Neural cell (in vitro differentiated cells): ENCODE results near the gene GUCD1. TPM values are rescaled to one million over a fixed set of nuclear protein-coding genes. Genes with fewer than 3 reads are reported as not detected.

Source experiments
- H2AFZ ChIP-seq: fragments of 200-600, 300-800 bp; sonication (generic), shearing (Covaris generic); 2 replicates; pipeline ENCODE4 v1.6.0; 2014; ENCODE audit warnings: low read depth, mild to moderate bottlenecking, antibody characterized with exemption, low read length, moderate library complexity
- H3F3A ChIP-seq: fragments of 200-600 bp; shearing (Covaris generic); 2 replicates; pipeline ENCODE4 v1.6.1; 2016; ENCODE audit warnings: mild to moderate bottlenecking, moderate library complexity, mixed read lengths, antibody characterized with exemption, low read length; ENCODE audit not compliant: insufficient read depth, poor library complexity, severe bottlenecking
- H3K27ac ChIP-seq: fragments of 200-600, 300-800 bp; sonication (generic), shearing (Covaris generic); 2 replicates; pipeline ENCODE4 v1.5.1; 2014; ENCODE audit warnings: mild to moderate bottlenecking, low read length, moderate library complexity
- H3K27me3 ChIP-seq: fragments of 300-800, 200-600 bp; sonication (generic), shearing (Covaris generic); 2 replicates; pipeline ENCODE4 v1.6.0; 2014; ENCODE audit warnings: mild to moderate bottlenecking, low read depth, low read length, moderate library complexity; ENCODE audit not compliant: insufficient read depth
- H3K36me3 ChIP-seq: fragments of 300-800, 200-600 bp; sonication (generic), shearing (Covaris generic); 2 replicates; pipeline ENCODE4 v1.5.1; 2014; ENCODE audit warnings: mild to moderate bottlenecking, antibody characterized with exemption, low read length, moderate library complexity; ENCODE audit not compliant: insufficient read depth
- H3K4me2 ChIP-seq: fragments of 300-800, 200-600 bp; sonication (generic), shearing (Covaris generic); 2 replicates; pipeline ENCODE4 v1.6.0; 2014; ENCODE audit warnings: mild to moderate bottlenecking, low read length
- H3K4me3 ChIP-seq: fragments of 300-800, 200-600 bp; sonication (generic), shearing (Covaris generic); 2 replicates; pipeline ENCODE4 v1.5.1; 2014; ENCODE audit warnings: mild to moderate bottlenecking, low read length, moderate library complexity
- H3K79me2 ChIP-seq: fragments of 200-600 bp; shearing (Covaris generic); replicated peaks from 2 replicates; pipeline ENCODE4 v1.6.0; 2014; ENCODE audit warnings: mild to moderate bottlenecking, low read length, moderate library complexity; ENCODE audit not compliant: insufficient read depth
- H3K9ac ChIP-seq: fragments of 300-800, 200-600 bp; sonication (generic), shearing (Covaris generic); 2 replicates; pipeline ENCODE4 v1.6.1; 2016; ENCODE audit warnings: mild to moderate bottlenecking, low read length, mixed read lengths
- H3K9me2 ChIP-seq: fragments of 200-600 bp; shearing (Covaris generic); 2 replicates; pipeline ENCODE4 v1.6.1; 2016; ENCODE audit warnings: mild to moderate bottlenecking, low read length, mixed read lengths; ENCODE audit not compliant: insufficient read depth
- H3K9me3 ChIP-seq: fragments of 200-600, 300-800 bp; sonication (generic), shearing (Covaris generic); 2 replicates; pipeline ENCODE4 v1.6.1; 2016; ENCODE audit warnings: mild to moderate bottlenecking, mixed run types, low read length, moderate library complexity, mixed read lengths
- H4K20me1 ChIP-seq: fragments of 200-600 bp; shearing (Covaris generic); 2 replicates; pipeline ENCODE4 v1.6.1; 2016; ENCODE audit warnings: mild to moderate bottlenecking, mixed run types; ENCODE audit not compliant: insufficient read depth
- EP300 ChIP-seq: fragments of 450-650 bp; conservative IDR thresholded peaks from 2 replicates; pipeline ENCODE4 v1.6.1; 2014; ENCODE audit warnings: antibody characterized with exemption, mild to moderate bottlenecking, moderate library complexity; ENCODE audit not compliant: poor library complexity, severe bottlenecking
- EZH2 ChIP-seq: fragments of 200-600, 300-800 bp; shearing (Covaris generic), sonication (generic); IDR thresholded peaks from 2 replicates; pipeline ENCODE4 v1.6.1; 2014; ENCODE audit warnings: antibody characterized with exemption, low read length, borderline replicate concordance, mild to moderate bottlenecking; ENCODE audit not compliant: insufficient read depth, poor library complexity, severe bottlenecking
- MXI1 ChIP-seq: fragments of 450-650 bp; conservative IDR thresholded peaks from 2 replicates; pipeline ENCODE4 v1.6.1; 2014; ENCODE audit warnings: antibody characterized with exemption, mild to moderate bottlenecking; ENCODE audit not compliant: poor library complexity, severe bottlenecking
- POLR2AphosphoS5 ChIP-seq: IDR thresholded peaks from 2 replicates; pipeline ENCODE4 v1.6.1; 2012
- RAD21 ChIP-seq: fragments of 450-650 bp; conservative IDR thresholded peaks from 2 replicates; pipeline ENCODE4 v1.6.1; 2014; ENCODE audit warnings: antibody characterized with exemption, mild to moderate bottlenecking, moderate library complexity
- SMC3 ChIP-seq: fragments of 450-650 bp; conservative IDR thresholded peaks from 2 replicates; pipeline ENCODE4 v1.6.1; 2014; ENCODE audit warnings: antibody characterized with exemption, mild to moderate bottlenecking, moderate library complexity; ENCODE audit not compliant: poor library complexity
- TAF1 ChIP-seq: IDR thresholded peaks from 2 replicates; pipeline ENCODE4 v1.6.1; 2012; ENCODE audit warnings: low read depth
- polyA plus RNA-seq: library from polyadenylated mRNA; depleted of rRNA; stranded (reverse); fragments of >200 nt; gene quantifications from 2 replicates; pipeline ENCODE4 v1.2.3, GENCODE V29; 2014
- TF ChIP-seq, protein P1 (sequence below): IDR thresholded peaks from 2 replicates; pipeline ENCODE4 v1.6.1; 2012; ENCODE audit warnings: borderline replicate concordance
- TF ChIP-seq, protein P2 (sequence below): fragments of 450-650 bp; IDR thresholded peaks from 2 replicates; pipeline ENCODE4 v1.5.1; 2014; ENCODE audit warnings: antibody characterized with exemption, mild to moderate bottlenecking, moderate library complexity; ENCODE audit not compliant: poor library complexity, severe bottlenecking

The GUCD1 gene
- polyA plus RNA-seq, 1 donor from 2014 or later = 32.6 TPM

DNA sequence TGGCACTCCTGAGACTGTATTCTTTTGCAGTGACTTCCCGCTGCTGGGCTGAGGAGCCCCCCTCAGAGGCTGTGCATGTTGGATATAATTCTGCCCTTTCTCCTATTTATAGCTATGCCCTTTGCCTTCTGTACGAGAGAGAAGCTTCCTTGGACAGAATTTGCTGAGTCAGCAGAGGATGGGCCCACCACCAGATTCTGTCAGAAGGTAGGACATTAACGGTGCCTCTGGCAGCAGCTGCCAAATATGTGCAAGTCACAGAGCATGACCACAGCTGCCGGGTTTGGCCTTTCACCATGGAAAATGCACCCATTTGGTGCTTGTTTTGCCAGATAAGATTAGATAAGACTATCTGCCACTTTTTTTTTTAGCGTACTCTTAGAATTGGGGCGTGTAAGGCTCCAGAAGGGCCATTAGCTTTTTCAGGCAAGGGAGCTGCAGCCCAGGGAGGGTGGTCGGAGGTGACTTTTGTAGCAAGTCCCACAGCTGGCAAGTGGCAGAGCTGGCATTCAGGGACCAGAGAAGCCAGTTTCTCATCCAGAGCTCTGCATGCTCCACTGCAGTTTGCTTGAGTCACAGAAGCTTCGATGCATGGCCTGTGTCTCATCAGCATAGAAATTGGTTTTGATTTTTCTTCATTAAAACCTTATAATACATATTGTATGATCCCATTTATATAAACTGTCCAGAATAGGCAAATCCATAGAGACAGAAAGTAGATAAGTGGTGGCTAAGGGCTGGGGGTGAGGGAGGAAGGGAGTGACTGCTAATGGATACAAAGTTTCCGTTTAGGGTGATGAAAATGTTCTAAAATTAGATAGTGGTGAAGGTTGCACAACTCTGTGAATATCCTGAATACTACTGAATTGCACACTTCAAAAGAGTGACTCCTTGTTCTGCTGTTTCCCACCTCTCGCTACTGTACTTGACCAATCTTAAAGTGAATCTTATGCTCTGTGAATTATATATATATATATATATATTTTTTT lies 44.0 kb downstream of the GUCD1 start:
- no peaks in the 10 kb centered on the region for H3K36me3 ChIP-seq
- no peak for TF ChIP-seq TAF1
- TF ChIP-seq POLR2AphosphoS5 = no peak
- TF ChIP-seq, protein P1, sequence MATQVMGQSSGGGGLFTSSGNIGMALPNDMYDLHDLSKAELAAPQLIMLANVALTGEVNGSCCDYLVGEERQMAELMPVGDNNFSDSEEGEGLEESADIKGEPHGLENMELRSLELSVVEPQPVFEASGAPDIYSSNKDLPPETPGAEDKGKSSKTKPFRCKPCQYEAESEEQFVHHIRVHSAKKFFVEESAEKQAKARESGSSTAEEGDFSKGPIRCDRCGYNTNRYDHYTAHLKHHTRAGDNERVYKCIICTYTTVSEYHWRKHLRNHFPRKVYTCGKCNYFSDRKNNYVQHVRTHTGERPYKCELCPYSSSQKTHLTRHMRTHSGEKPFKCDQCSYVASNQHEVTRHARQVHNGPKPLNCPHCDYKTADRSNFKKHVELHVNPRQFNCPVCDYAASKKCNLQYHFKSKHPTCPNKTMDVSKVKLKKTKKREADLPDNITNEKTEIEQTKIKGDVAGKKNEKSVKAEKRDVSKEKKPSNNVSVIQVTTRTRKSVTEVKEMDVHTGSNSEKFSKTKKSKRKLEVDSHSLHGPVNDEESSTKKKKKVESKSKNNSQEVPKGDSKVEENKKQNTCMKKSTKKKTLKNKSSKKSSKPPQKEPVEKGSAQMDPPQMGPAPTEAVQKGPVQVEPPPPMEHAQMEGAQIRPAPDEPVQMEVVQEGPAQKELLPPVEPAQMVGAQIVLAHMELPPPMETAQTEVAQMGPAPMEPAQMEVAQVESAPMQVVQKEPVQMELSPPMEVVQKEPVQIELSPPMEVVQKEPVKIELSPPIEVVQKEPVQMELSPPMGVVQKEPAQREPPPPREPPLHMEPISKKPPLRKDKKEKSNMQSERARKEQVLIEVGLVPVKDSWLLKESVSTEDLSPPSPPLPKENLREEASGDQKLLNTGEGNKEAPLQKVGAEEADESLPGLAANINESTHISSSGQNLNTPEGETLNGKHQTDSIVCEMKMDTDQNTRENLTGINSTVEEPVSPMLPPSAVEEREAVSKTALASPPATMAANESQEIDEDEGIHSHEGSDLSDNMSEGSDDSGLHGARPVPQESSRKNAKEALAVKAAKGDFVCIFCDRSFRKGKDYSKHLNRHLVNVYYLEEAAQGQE = no peak
- TF ChIP-seq RAD21 = no peak
- TF ChIP-seq, protein P2, sequence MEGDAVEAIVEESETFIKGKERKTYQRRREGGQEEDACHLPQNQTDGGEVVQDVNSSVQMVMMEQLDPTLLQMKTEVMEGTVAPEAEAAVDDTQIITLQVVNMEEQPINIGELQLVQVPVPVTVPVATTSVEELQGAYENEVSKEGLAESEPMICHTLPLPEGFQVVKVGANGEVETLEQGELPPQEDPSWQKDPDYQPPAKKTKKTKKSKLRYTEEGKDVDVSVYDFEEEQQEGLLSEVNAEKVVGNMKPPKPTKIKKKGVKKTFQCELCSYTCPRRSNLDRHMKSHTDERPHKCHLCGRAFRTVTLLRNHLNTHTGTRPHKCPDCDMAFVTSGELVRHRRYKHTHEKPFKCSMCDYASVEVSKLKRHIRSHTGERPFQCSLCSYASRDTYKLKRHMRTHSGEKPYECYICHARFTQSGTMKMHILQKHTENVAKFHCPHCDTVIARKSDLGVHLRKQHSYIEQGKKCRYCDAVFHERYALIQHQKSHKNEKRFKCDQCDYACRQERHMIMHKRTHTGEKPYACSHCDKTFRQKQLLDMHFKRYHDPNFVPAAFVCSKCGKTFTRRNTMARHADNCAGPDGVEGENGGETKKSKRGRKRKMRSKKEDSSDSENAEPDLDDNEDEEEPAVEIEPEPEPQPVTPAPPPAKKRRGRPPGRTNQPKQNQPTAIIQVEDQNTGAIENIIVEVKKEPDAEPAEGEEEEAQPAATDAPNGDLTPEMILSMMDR = no peak
- no peak for TF ChIP-seq EZH2
- no peak for TF ChIP-seq MXI1
- no peak for TF ChIP-seq EP300
- no peak for TF ChIP-seq SMC3
- no peak overlapping the region for H2AFZ ChIP-seq
- no peak overlapping the region for H3K4me2 ChIP-seq
- H3K9ac ChIP-seq = no peak overlapping the region
- H3K9me3 ChIP-seq = no peaks in the 10 kb centered on the region
- H3K4me3 ChIP-seq = no peak overlapping the region
- no peaks in the 10 kb centered on the region for H4K20me1 ChIP-seq
- H3K27me3 ChIP-seq = no peaks in the 10 kb centered on the region
- no peaks in the 10 kb centered on the region for H3F3A ChIP-seq
- H3K9me2 ChIP-seq = no peaks in the 10 kb centered on the region
- H3K27ac ChIP-seq = no peak overlapping the region
- no peaks in the 10 kb centered on the region for H3K79me2 ChIP-seq

DNA sequence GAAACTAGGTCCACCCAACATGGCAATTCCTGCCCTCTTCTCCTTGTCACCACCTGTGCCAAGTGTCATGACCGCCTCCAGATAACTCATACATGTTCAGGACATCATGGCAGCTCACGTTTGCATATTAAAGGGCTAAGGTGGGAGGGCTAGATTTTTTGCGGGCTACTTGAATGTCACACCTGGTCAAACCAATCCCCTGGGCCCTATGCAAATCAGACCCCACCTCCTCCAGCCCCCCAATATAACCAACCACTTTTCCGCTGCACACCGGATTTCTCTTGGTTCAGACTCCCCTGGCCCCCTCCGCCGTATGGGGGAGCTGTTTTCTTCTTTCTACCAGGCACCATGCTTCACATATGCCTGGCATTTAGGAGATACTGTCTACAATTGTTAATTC lies 47.2 kb downstream of the GUCD1 start:
- no peak overlapping the region for H2AFZ ChIP-seq
- H3K27me3 ChIP-seq = no peaks in the 10 kb centered on the region
- no peak overlapping the region for H3K9ac ChIP-seq
- H3K4me3 ChIP-seq = no peak overlapping the region
- H3K9me2 ChIP-seq = no peaks in the 10 kb centered on the region
- no peak overlapping the region for H3K4me2 ChIP-seq
- H3K79me2 ChIP-seq = no peaks in the 10 kb centered on the region
- no peaks in the 10 kb centered on the region for H3K9me3 ChIP-seq
- no peaks in the 10 kb centered on the region for H3F3A ChIP-seq
- TF ChIP-seq TAF1 (no peak), MXI1 (no peak), POLR2AphosphoS5 (no peak), RAD21 (no peak), EP300 (no peak), SMC3 (no peak), EZH2 (no peak)
- TF ChIP-seq, protein P1 = no peak
- TF ChIP-seq, protein P2 = no peak
- no peak overlapping the region for H3K27ac ChIP-seq
- no peaks in the 10 kb centered on the region for H4K20me1 ChIP-seq
- H3K36me3 ChIP-seq = no peaks in the 10 kb centered on the region
